AG04449 (cell line): ENCODE results near the gene SH3RF2.

ENCODE experiments used
- CTCF ChIA-PET: fragments of 350-600 bp; formaldehyde crosslinking; extraction: SDS; loops from one replicate; lab custom pipeline; 2021; ENCODE audit warnings: antibody characterized with exemption; lab: Yijun Ruan, JAX
- POLR2A ChIA-PET: fragments of 400-600, 350-600 bp; formaldehyde crosslinking; extraction: SDS; loops from one replicate; lab custom pipeline; 2020; ENCODE audit warnings: antibody characterized with exemption, inconsistent platforms; lab: Yijun Ruan, JAX
- DNase-seq: peaks from one replicate; pipeline ENCODE4 v3.0.0-alpha.2; 2010; ENCODE audit warnings: low read depth, low spot score
- H3K4me3 ChIP-seq: 2 replicates; pipeline ENCODE4 v1.5.1; 2011; ENCODE audit warnings: low read depth, mild to moderate bottlenecking, control low read depth, low read length
- TF ChIP-seq, protein P1 (sequence below): IDR thresholded peaks from one replicate; pipeline ENCODE4 v1.5.1; 2011; ENCODE audit warnings: mild to moderate bottlenecking, moderate library complexity, low read length, control low read depth, inconsistent platforms; ENCODE audit not compliant: insufficient read depth; ENCODE audit errors: missing control alignments

Gene SH3RF2

DNA sequence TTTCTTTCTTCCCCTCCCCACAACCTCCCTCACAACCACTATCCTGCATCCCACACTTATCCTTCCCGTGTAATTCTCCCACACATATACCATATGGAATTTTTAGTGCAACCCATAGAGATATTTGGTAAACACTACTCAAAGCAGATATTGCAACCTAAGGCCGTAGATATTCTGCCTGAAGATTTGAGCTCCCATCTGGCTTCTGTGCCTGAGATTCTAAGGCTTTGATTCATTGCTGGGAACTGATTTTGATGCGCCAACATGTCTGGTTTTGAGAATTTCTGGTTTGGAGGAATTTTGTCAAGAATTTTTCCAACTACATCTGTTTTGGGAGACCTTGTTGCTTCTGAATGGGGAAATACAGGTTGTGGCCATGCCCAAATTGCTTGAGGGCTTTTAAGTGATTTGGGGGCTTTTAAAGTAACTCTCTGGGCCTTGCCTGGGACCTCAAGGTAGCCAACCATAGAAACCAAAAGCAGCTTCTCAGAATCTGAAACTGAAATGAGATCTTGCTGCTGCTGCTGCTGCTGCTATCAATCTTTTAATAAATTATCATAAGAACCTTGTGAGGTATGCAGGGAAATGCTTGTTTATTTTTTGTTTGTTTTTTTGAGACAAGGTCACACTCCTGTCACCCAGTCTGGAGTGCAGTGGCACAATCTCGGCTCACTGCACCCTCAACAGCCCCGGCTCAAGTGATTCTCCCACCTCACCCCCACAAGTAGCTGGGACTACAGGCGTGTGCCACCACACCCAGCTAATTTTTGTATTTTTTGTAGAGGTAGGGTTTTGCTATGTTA lies 132.8 kb downstream of the SH3RF2 start:
- POLR2A ChIA-PET, result no interaction called here
- CTCF ChIA-PET, result interaction anchor here (1.7 kb wide), 1 partner anchor 181 kb away, joined by 3 read pairs; no protein-coding TSS in a partner anchor
- H3K4me3 ChIP-seq, result no peak overlapping the region
- DNase-seq, result no peak
- TF ChIP-seq, protein P1, sequence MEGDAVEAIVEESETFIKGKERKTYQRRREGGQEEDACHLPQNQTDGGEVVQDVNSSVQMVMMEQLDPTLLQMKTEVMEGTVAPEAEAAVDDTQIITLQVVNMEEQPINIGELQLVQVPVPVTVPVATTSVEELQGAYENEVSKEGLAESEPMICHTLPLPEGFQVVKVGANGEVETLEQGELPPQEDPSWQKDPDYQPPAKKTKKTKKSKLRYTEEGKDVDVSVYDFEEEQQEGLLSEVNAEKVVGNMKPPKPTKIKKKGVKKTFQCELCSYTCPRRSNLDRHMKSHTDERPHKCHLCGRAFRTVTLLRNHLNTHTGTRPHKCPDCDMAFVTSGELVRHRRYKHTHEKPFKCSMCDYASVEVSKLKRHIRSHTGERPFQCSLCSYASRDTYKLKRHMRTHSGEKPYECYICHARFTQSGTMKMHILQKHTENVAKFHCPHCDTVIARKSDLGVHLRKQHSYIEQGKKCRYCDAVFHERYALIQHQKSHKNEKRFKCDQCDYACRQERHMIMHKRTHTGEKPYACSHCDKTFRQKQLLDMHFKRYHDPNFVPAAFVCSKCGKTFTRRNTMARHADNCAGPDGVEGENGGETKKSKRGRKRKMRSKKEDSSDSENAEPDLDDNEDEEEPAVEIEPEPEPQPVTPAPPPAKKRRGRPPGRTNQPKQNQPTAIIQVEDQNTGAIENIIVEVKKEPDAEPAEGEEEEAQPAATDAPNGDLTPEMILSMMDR, result no peak

DNA sequence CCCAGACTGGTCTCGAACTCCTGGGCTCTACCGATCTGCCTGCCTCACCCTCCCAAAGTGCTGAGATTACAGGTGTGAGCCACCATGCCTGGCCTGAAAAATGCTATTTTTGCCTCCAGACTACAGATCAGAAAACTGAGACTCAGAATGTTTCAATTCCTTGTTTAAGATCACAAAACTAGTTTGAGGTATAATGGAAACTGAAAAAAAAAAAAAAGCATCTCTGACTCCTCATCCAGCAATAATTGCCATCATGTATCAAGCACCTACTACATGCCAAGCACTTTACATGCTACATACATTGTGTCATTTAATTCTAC lies 133.4 kb downstream of the SH3RF2 start:
- POLR2A ChIA-PET, result no interaction called here
- CTCF ChIA-PET, result no interaction called here
- TF ChIP-seq, protein P1, result no peak
- DNase-seq, result no peak
- no peak overlapping the region for H3K4me3 ChIP-seq

DNA sequence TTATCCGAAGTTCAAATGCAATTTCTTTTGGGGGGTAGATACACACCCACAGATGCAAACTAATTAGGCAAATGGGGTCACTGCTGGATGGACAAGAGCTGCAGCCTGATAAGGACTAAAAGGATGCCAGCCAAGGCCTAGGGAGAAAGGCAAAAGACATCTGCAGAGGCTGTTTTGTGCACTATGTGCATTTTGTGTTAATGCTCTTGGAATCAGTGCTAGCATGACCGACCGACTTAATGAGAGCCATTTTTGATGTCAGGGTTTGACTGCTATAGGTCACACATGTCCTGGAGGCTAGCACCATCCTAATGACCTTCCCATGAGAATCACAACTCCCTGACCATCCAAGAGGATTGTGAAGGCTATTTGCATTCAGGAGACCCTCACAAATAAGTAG lies 134.4 kb downstream of the SH3RF2 start:
- ChIA-PET POLR2A (no interaction called here), CTCF (interaction anchor here (1.0 to 2.2 kb wide), 3 partner anchors 8 to 60 kb away, joined by 3 to 10 read pairs (median 4); no protein-coding TSS in a partner anchor)
- no peak for DNase-seq
- H3K4me3 ChIP-seq, result no peak overlapping the region
- TF ChIP-seq, protein P1, result no peak

DNA sequence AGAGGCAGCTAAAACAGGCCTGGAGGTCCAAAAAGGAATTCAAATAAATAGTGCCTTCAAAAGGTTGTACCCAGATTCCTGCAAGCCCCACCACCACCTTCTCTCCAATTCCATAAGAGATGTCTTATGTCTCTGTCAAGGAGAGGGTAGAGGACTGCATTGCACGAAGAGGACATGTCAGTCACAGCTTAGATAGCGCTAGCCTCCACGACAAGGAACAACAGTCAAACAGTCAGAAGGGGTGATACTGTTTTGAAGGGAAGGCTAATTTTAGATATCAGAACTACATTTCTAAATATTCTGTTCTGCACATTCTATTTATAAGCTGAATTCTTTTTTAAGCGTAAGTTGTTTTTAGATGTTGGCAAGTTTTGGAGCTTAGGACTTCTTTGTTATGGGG lies 134.8 kb downstream of the SH3RF2 start:
- TF ChIP-seq, protein P1, result no peak
- CTCF ChIA-PET, result interaction anchor here (1.0 to 2.2 kb wide), 4 partner anchors 8 to 725 kb away, joined by 3 to 10 read pairs (median 4); no protein-coding TSS in a partner anchor
- no peak for DNase-seq
- H3K4me3 ChIP-seq, result no peak overlapping the region
- POLR2A ChIA-PET, result no interaction called here

DNA sequence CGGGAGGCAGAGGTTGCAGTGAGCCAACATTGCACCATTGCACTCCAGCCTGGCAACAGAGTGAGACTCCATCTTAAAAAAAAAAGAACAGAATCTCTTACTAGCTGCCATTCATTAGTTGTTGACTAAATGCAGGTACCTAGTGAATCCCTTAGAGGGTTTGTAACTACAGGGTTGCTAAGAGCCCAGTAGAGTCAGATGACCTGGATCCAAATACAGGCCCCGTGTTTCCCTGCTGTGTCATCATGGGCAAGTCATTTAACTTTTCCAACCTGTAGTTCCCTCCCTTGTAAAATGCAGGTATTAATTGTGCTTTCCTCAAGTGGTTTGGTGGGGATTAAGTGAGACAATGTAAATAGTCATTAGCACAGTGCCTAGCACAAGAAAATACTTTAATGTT lies 136.2 kb downstream of the SH3RF2 start:
- no peak overlapping the region for H3K4me3 ChIP-seq
- ChIA-PET CTCF (interaction anchor here (1.0 to 2.2 kb wide), 3 partner anchors 24 to 726 kb away, joined by 3 to 10 read pairs (median 5); no protein-coding TSS in a partner anchor), POLR2A (no interaction called here)
- no peak for DNase-seq
- TF ChIP-seq, protein P1, result no peak

DNA sequence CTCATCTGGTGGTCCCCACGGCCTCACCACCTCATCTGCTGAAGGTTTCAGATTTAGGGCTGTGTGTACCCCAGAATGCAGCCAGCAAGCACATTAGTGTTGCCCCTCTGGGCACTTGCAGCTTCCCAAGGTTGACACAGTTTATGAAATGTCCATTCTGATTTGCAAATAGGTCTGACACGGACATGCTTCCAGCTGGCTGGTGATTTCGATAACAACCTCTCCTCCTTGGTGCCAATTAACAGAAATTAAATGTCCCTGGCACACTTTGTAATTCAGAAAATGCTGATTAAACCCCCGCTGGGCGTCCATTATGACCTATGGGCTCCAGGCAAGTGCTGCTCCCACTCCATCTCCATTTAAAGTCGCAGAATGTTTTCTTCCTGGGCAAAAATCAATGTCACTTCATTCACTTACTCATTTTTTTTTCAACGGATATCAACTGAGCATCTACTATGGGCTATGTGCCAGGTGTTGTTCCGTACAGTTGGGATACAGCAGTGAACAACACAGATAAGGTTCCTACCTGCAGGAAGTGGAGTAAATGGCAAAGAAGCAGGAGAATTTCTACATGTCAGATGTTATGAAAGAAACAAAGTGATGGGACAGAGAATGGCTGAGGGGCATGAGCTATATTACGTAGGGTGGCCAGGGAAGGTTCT lies 137.0 kb downstream of the SH3RF2 start:
- no peak for DNase-seq
- CTCF ChIA-PET, result interaction anchor here (1.0 kb wide), 1 partner anchor 247 kb away, joined by 3 read pairs; no protein-coding TSS in a partner anchor
- POLR2A ChIA-PET, result no interaction called here
- TF ChIP-seq, protein P1, result no peak
- H3K4me3 ChIP-seq, result no peak overlapping the region
